ENCODE results near the gene FER.

The FER gene

DNA sequence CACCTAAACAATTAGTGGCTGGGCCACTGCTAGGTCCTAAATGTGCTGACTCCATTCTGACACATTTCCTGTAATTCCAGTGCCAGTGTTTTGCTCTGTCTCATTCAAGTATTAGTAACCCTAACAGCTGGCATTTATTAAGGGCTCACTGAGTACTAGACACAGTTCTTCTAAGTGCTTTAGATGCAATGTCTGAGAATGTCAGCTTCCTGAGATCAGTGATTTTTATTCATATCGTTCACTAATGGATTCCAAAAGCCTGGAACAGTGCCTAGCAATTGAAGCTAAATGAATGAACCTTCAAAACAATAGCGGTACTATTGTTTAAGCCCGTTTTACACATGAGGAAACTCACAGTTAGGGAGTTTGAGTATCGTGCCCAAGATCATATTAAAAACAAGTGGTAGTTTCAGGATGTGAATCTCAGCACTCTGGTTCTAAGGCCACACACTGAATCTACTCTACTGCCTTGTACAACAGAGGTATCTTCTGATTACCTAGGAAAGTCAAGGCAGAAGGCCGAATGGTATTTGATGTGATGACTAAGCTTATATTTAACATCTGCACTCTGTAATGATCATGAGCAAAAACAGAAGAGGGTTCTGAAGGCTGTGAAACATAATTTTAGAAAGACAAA is 358.1 kb downstream of the FER start:
- no peak overlapping the region for H3K4me3 ChIP-seq (ENCODE audit: low read depth, low read length)
- H3K36me3 ChIP-seq (ENCODE audit: control insufficient read depth, insufficient read depth, low read length) = no peaks in the 10 kb centered on the region
- no peaks in the 10 kb centered on the region for H3K9me3 ChIP-seq (ENCODE audit: control insufficient read depth, insufficient read depth, low read depth, low read length)
- no peak overlapping the region for H3K9ac ChIP-seq (ENCODE audit: low read length)
- H3K27me3 ChIP-seq (ENCODE audit: control insufficient read depth, insufficient read depth, low read length) = no peaks in the 10 kb centered on the region
- no peaks in the 10 kb centered on the region for H3K4me1 ChIP-seq (ENCODE audit: control insufficient read depth, insufficient read depth, low read length)
- no peak overlapping the region for H3K27ac ChIP-seq (ENCODE audit: low read depth, low read length)

DNA sequence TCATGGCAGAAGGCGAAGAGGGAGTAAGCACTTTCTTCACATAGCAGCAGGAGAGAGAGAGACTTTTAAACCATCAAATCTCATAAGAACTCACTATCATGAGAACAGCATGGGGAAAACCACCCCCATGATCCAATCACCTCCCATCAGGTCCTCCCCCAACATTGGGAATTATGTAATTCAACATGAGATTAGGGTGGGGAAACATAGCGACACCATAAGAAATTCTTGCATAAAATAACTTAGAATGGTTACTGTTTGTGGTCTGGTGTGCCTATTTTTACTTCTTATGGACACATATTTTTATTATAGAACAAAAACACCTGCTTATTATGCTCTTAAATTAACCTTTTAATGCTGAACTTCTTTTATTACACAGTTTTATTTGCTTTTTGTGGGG is 364.0 kb downstream of the FER start:
- Histone ChIP-seq H3K27me3 (ENCODE audit: control insufficient read depth, insufficient read depth, low read length) (no peaks in the 10 kb centered on the region), H3K27ac (ENCODE audit: low read depth, low read length) (no peak overlapping the region), H3K36me3 (ENCODE audit: control insufficient read depth, insufficient read depth, low read length) (no peaks in the 10 kb centered on the region), H3K4me1 (ENCODE audit: control insufficient read depth, insufficient read depth, low read length) (no peaks in the 10 kb centered on the region), H3K9me3 (ENCODE audit: control insufficient read depth, insufficient read depth, low read depth, low read length) (no peaks in the 10 kb centered on the region), H3K4me3 (ENCODE audit: low read depth, low read length) (no peak overlapping the region), H3K9ac (ENCODE audit: low read length) (no peak overlapping the region)

- H3K9ac ChIP-seq (ENCODE audit: low read length) = no peak overlapping the region
- no peaks in the 10 kb centered on the region for H3K9me3 ChIP-seq (ENCODE audit: control insufficient read depth, insufficient read depth, low read depth, low read length)
- no peaks in the 10 kb centered on the region for H3K4me1 ChIP-seq (ENCODE audit: control insufficient read depth, insufficient read depth, low read length)
- H3K36me3 ChIP-seq (ENCODE audit: control insufficient read depth, insufficient read depth, low read length) = no peaks in the 10 kb centered on the region
- H3K4me3 ChIP-seq (ENCODE audit: low read depth, low read length) = no peak overlapping the region
- no peaks in the 10 kb centered on the region for H3K27me3 ChIP-seq (ENCODE audit: control insufficient read depth, insufficient read depth, low read length)
- H3K27ac ChIP-seq (ENCODE audit: low read depth, low read length) = no peak overlapping the region
These were observed 365.9 kb downstream of the FER start for GRCh38 chr5:109113608-109114007.

GRCh38 chr5:109121225-109121624 is 373.5 kb downstream of the FER start:
- no peaks in the 10 kb centered on the region for H3K4me1 ChIP-seq (ENCODE audit: control insufficient read depth, insufficient read depth, low read length)
- H3K27me3 ChIP-seq (ENCODE audit: control insufficient read depth, insufficient read depth, low read length) = no peaks in the 10 kb centered on the region
- H3K27ac ChIP-seq (ENCODE audit: low read depth, low read length) = no peak overlapping the region
- H3K9ac ChIP-seq (ENCODE audit: low read length) = no peak overlapping the region
- peaks cover 6% of the 10 kb centered on the region; the same call in 1 of the 2 replicates for H3K9me3 ChIP-seq (ENCODE audit: control insufficient read depth, insufficient read depth, low read depth, low read length)
- no peak overlapping the region for H3K4me3 ChIP-seq (ENCODE audit: low read depth, low read length)
- no peaks in the 10 kb centered on the region for H3K36me3 ChIP-seq (ENCODE audit: control insufficient read depth, insufficient read depth, low read length)

DNA sequence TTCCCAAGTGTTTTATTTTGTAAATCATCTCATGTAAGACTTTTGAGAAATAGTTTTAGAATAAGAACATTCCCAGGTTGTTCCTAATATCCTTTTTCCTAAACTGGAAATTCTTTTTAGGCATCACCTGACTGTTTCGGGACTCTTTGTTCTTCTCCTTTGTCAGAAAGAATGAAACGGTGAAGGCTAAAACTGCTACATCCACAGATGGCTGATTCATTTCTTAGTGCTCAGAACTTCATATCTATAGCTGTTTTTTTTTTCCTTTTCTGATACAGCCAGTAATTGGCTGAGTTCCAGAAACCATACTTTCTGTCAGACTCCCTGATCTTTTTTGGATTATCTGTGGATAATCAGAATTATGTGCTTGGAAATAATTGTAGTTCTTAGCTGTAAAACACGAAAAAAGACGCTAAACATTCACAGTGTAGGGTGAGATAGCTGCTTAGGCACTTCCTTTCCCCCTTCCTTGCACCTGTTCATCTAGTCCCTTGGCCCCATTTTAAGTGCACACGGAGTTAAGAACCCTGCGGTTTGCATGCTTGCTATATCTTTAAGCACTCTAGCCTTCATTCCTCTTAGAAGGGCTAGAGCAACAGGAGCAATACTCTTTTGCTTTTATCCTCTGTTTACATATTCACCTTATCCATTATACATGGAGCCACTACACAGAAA is 378.2 kb downstream of the FER start:
- no peak overlapping the region for H3K9ac ChIP-seq (ENCODE audit: low read length)
- H3K4me1 ChIP-seq (ENCODE audit: control insufficient read depth, insufficient read depth, low read length) = no peaks in the 10 kb centered on the region
- peaks cover 5% of the 10 kb centered on the region; the same call in 1 of the 2 replicates for H3K9me3 ChIP-seq (ENCODE audit: control insufficient read depth, insufficient read depth, low read depth, low read length)
- H3K27me3 ChIP-seq (ENCODE audit: control insufficient read depth, insufficient read depth, low read length) = no peaks in the 10 kb centered on the region
- H3K27ac ChIP-seq (ENCODE audit: low read depth, low read length) = no peak overlapping the region
- no peaks in the 10 kb centered on the region for H3K36me3 ChIP-seq (ENCODE audit: control insufficient read depth, insufficient read depth, low read length)
- no peak overlapping the region for H3K4me3 ChIP-seq (ENCODE audit: low read depth, low read length)

- H3K4me3 ChIP-seq (ENCODE audit: low read depth, low read length) = no peak overlapping the region
- H3K27me3 ChIP-seq (ENCODE audit: control insufficient read depth, insufficient read depth, low read length) = no peaks in the 10 kb centered on the region
- H3K9ac ChIP-seq (ENCODE audit: low read length) = no peak overlapping the region
- H3K4me1 ChIP-seq (ENCODE audit: control insufficient read depth, insufficient read depth, low read length) = no peaks in the 10 kb centered on the region
- H3K36me3 ChIP-seq (ENCODE audit: control insufficient read depth, insufficient read depth, low read length) = no peaks in the 10 kb centered on the region
- H3K9me3 ChIP-seq (ENCODE audit: control insufficient read depth, insufficient read depth, low read depth, low read length) = no peaks in the 10 kb centered on the region
- no peak overlapping the region for H3K27ac ChIP-seq (ENCODE audit: low read depth, low read length)
These were observed 378.8 kb downstream of the FER start for GRCh38 chr5:109126481-109126880.

GRCh38 chr5:109136906-109137305 is 389.2 kb downstream of the FER start:
- Histone ChIP-seq H3K9ac (ENCODE audit: low read length) (no peak overlapping the region), H3K27ac (ENCODE audit: low read depth, low read length) (no peak overlapping the region), H3K9me3 (ENCODE audit: control insufficient read depth, insufficient read depth, low read depth, low read length) (no peaks in the 10 kb centered on the region), H3K36me3 (ENCODE audit: control insufficient read depth, insufficient read depth, low read length) (no peaks in the 10 kb centered on the region), H3K4me1 (ENCODE audit: control insufficient read depth, insufficient read depth, low read length) (no peaks in the 10 kb centered on the region), H3K4me3 (ENCODE audit: low read depth, low read length) (no peak overlapping the region), H3K27me3 (ENCODE audit: control insufficient read depth, insufficient read depth, low read length) (no peaks in the 10 kb centered on the region)

DNA sequence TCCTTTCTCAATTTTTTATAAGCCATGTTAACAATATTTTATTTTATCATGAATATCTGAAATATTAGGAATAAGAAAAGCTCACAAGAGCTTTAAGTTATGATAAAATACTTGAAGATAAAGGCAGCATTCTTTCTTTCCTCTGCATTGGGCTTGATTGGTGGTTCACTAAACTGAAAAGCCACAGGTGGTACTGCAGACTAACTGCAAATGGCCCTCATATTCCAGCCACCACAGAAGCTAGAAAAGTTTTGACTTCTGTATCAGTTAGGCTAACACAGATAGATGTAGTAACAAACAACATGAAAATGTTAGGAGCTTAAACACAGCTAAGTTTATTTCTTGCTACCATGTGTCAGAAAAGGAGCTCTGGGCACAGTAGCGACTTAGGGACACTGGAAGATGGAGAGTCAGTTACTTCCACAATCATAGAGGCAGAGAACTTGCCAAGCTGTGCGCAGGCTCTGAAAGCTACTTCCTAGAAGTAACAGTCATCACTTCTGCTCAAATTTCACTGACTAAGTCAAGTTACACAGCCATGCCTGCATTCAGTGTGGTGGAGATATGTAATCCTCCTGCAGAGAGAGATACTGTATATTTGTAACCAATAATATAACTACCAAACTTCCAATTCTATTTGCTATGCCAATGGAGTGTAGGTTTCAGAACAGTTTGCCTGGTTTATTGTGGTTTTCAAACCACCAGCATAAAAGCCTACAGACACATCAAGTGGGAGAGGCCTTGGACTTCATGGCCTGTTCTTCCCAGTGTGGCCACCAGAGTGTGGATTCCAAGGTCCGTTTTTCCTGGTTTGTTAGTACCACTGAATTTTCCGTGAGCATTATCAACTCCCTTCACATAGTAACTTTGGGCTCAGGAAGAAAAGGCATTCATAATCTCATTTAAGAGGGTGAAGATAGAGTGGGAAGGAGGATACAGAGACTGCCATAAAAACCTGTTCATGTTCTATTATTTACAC is 393.8 kb downstream of the FER start:
- Histone ChIP-seq H3K27me3 (ENCODE audit: control insufficient read depth, insufficient read depth, low read length) (no peaks in the 10 kb centered on the region), H3K27ac (ENCODE audit: low read depth, low read length) (no peak overlapping the region), H3K4me1 (ENCODE audit: control insufficient read depth, insufficient read depth, low read length) (no peaks in the 10 kb centered on the region), H3K36me3 (ENCODE audit: control insufficient read depth, insufficient read depth, low read length) (no peaks in the 10 kb centered on the region), H3K9me3 (ENCODE audit: control insufficient read depth, insufficient read depth, low read depth, low read length) (no peaks in the 10 kb centered on the region), H3K9ac (ENCODE audit: low read length) (no peak overlapping the region), H3K4me3 (ENCODE audit: low read depth, low read length) (no peak overlapping the region)

DNA sequence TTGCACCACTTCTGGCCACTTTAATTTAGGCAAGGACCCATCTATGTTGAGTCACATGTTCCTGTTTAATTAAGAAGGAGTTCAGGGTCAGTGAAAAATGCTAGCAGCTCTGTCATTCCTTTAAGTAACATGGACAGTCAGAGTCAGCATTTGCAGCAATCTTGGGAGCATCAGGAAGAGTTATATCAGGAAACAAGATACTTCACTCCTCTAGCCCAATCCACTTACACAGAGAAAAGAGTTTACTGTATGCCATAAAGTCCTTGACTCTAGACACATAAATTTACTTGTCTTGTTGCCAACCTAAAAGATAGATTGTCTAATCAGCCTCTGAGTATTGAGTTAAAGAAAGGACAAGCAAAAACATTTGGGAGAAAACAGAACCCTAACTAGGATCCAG is 395.3 kb downstream of the FER start:
- no peak overlapping the region for H3K4me3 ChIP-seq (ENCODE audit: low read depth, low read length)
- no peaks in the 10 kb centered on the region for H3K36me3 ChIP-seq (ENCODE audit: control insufficient read depth, insufficient read depth, low read length)
- H3K9me3 ChIP-seq (ENCODE audit: control insufficient read depth, insufficient read depth, low read depth, low read length) = no peaks in the 10 kb centered on the region
- H3K9ac ChIP-seq (ENCODE audit: low read length) = no peak overlapping the region
- no peaks in the 10 kb centered on the region for H3K27me3 ChIP-seq (ENCODE audit: control insufficient read depth, insufficient read depth, low read length)
- no peaks in the 10 kb centered on the region for H3K4me1 ChIP-seq (ENCODE audit: control insufficient read depth, insufficient read depth, low read length)
- no peak overlapping the region for H3K27ac ChIP-seq (ENCODE audit: low read depth, low read length)

DNA sequence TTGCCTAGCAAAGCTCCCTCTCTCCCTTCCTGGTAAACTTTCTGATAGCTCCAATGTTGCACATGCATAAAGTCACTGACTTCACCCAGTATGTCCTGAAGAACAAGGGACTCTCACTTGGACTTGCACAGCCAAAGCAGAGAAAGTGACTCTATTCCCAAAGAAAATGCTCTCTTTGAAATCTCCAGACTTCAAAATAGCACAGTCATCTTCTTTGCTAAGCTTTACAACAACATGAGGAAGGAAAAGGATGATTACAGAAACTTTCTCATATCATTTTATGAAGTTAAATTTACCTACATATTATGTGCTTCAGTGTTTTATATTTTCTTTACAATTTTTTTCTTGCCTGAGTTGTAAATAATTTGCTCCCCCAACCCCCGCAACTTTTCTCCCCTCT is 397.4 kb downstream of the FER start:
- H3K4me3 ChIP-seq (ENCODE audit: low read depth, low read length) = no peak overlapping the region
- H3K9ac ChIP-seq (ENCODE audit: low read length) = no peak overlapping the region
- H3K27ac ChIP-seq (ENCODE audit: low read depth, low read length) = no peak overlapping the region
- no peaks in the 10 kb centered on the region for H3K27me3 ChIP-seq (ENCODE audit: control insufficient read depth, insufficient read depth, low read length)
- H3K4me1 ChIP-seq (ENCODE audit: control insufficient read depth, insufficient read depth, low read length) = no peaks in the 10 kb centered on the region
- H3K9me3 ChIP-seq (ENCODE audit: control insufficient read depth, insufficient read depth, low read depth, low read length) = no peaks in the 10 kb centered on the region
- no peaks in the 10 kb centered on the region for H3K36me3 ChIP-seq (ENCODE audit: control insufficient read depth, insufficient read depth, low read length)

GRCh38 chr5:109146591-109146990 is 398.9 kb downstream of the FER start:
- H3K4me3 ChIP-seq (ENCODE audit: low read depth, low read length) = no peak overlapping the region
- H3K36me3 ChIP-seq (ENCODE audit: control insufficient read depth, insufficient read depth, low read length) = no peaks in the 10 kb centered on the region
- H3K9ac ChIP-seq (ENCODE audit: low read length) = no peak overlapping the region
- H3K27me3 ChIP-seq (ENCODE audit: control insufficient read depth, insufficient read depth, low read length) = no peaks in the 10 kb centered on the region
- no peaks in the 10 kb centered on the region for H3K4me1 ChIP-seq (ENCODE audit: control insufficient read depth, insufficient read depth, low read length)
- no peaks in the 10 kb centered on the region for H3K9me3 ChIP-seq (ENCODE audit: control insufficient read depth, insufficient read depth, low read depth, low read length)
- no peak overlapping the region for H3K27ac ChIP-seq (ENCODE audit: low read depth, low read length)
